Activated CD8-positive, alpha-beta T cell treated with anti-CD3 and anti-CD28 coated beads for 36 hours (primary cell): Measurements from ENCODE around the gene USP21. TPM values are rescaled to one million over a fixed set of nuclear protein-coding genes. Genes with fewer than 3 reads are reported as not detected.
A peak's percentile ranks its signal among the peaks of the same experiment; 100 is the strongest.

Experiments
- ATAC-seq: fragments of 200-7000 bp; cut with Tn5 transposase; one replicate; pipeline ENCODE4 v1.10.0; 2021; ENCODE audit warnings: mild to moderate bottlenecking, moderate library complexity
- CTCF ChIA-PET: fragments of 350-600 bp; sonication (Branson Sonifier 250); formaldehyde crosslinking; loops from one replicate; lab custom pipeline; 2021; ENCODE audit warnings: antibody characterized with exemption; lab: Charles Lee
- POLR2A ChIA-PET: fragments of 350-600 bp; sonication (Branson Sonifier 250); formaldehyde crosslinking; loops from one replicate; lab custom pipeline; 2021; ENCODE audit warnings: antibody characterized with exemption; lab: Charles Lee
- DNase-seq: peaks from one replicate; pipeline ENCODE4 v3.0.0-alpha.2; 2020
- H3K27ac Mint-ChIP-seq: one replicate; pipeline ENCODE4 v1.8.0; 2021; ENCODE audit warnings: mild to moderate bottlenecking, mixed read lengths
- H3K27me3 Mint-ChIP-seq: one replicate; pipeline ENCODE4 v1.8.0; 2021; ENCODE audit warnings: mixed read lengths
- H3K36me3 Mint-ChIP-seq: one replicate; pipeline ENCODE4 v1.8.0; 2021; ENCODE audit warnings: low read depth, mixed read lengths
- H3K4me1 Mint-ChIP-seq: one replicate; pipeline ENCODE4 v1.8.0; 2021; ENCODE audit warnings: low read depth, mixed read lengths
- H3K4me3 Mint-ChIP-seq: one replicate; pipeline ENCODE4 v1.8.0; 2021; ENCODE audit warnings: mild to moderate bottlenecking, moderate library complexity, mixed read lengths
- H3K9me3 Mint-ChIP-seq: one replicate; pipeline ENCODE4 v1.8.0; 2021; ENCODE audit warnings: mixed read lengths
- intact Hi-C: fragments of 100-400 bp; cut with micrococcal nuclease; formaldehyde crosslinking; loops from one replicate; pipeline ENCODE4 v1.10.0; 2022
- total RNA-seq, 2 experiments: library from RNA; stranded (reverse); gene quantifications; one replicate each; pipeline ENCODE4 v1.2.3, GENCODE V29; 2021
- TF ChIP-seq, protein P1 (sequence below): fragments of 200-600 bp; IDR thresholded peaks from one replicate; pipeline ENCODE4 v1.8.0; 2022; ENCODE audit warnings: antibody characterized with exemption, mild to moderate bottlenecking

Gene USP21
- total RNA-seq, 2 experiments from 2014 or later = 24.4 to 26.7 TPM

DNA sequence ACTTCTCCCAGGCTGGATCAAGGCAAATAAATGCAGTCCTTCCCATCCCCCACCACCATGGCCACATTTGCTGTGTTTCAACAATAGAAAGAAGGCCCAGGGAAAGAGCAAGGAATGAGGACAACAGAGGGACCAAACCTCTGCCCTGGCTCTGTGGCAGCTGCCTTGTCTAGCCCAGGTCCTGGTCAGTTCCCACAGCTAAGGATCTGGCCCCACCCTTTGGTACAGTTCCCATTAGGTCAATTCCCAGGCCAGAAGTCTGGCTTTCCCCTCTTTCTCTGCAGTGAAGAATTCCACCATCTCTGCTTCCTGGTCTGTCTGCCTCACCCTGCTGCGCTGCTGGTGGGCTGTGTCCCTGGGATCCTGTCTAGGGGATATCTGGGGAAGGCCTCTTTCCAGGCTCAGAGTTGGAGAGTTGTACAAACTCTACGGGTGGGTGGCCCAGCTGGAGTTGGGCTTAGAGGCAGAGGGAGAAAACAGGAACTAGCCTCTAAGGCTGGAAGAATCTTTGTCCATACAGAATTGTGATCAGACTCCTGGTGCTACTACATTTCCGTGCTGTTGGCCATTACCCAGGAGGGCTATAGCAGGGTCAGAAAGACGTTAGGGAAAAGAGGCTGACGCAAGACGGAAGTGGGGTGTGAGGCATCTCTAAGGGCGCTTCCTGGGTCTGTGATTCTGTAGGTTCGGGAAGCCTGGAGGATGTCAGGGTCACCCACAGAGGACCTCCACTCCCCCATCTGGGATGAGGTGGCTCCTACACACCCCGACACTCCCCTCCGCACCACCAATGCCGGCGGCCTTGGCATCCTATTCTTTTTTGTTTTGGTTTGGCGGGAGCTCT, 41.9 kb downstream of the USP21 start:
- Mint-ChIP-seq H3K27ac (peak overlapping the region; percentile 96), H3K36me3 (peaks cover 30% of the 10 kb centered on the region), H3K27me3 (no peaks in the 10 kb centered on the region), H3K9me3 (no peaks in the 10 kb centered on the region), H3K4me1 (peaks cover 50% of the 10 kb centered on the region), H3K4me3 (peak overlapping the region; percentile 89)
- ChIA-PET CTCF (interaction anchor here (0.6 to 18.7 kb wide), 9 partner anchors 9 to 181 kb away, joined by 3 to 306 read pairs (median 8); partner anchors contain the start of genes APOA2, PPOX and TOMM40L), POLR2A (interaction anchor here (0.8 to 6.3 kb wide), 21 partner anchors 9 to 190 kb away, joined by 3 to 82 read pairs (median 5); partner anchors contain the start of genes APOA2, B4GALT3, FCER1G and TOMM40L)
- intact Hi-C loops = no loop called here
- DNase-seq = no peak
- TF ChIP-seq, protein P1, sequence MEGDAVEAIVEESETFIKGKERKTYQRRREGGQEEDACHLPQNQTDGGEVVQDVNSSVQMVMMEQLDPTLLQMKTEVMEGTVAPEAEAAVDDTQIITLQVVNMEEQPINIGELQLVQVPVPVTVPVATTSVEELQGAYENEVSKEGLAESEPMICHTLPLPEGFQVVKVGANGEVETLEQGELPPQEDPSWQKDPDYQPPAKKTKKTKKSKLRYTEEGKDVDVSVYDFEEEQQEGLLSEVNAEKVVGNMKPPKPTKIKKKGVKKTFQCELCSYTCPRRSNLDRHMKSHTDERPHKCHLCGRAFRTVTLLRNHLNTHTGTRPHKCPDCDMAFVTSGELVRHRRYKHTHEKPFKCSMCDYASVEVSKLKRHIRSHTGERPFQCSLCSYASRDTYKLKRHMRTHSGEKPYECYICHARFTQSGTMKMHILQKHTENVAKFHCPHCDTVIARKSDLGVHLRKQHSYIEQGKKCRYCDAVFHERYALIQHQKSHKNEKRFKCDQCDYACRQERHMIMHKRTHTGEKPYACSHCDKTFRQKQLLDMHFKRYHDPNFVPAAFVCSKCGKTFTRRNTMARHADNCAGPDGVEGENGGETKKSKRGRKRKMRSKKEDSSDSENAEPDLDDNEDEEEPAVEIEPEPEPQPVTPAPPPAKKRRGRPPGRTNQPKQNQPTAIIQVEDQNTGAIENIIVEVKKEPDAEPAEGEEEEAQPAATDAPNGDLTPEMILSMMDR = no peak
- no peak for ATAC-seq

DNA sequence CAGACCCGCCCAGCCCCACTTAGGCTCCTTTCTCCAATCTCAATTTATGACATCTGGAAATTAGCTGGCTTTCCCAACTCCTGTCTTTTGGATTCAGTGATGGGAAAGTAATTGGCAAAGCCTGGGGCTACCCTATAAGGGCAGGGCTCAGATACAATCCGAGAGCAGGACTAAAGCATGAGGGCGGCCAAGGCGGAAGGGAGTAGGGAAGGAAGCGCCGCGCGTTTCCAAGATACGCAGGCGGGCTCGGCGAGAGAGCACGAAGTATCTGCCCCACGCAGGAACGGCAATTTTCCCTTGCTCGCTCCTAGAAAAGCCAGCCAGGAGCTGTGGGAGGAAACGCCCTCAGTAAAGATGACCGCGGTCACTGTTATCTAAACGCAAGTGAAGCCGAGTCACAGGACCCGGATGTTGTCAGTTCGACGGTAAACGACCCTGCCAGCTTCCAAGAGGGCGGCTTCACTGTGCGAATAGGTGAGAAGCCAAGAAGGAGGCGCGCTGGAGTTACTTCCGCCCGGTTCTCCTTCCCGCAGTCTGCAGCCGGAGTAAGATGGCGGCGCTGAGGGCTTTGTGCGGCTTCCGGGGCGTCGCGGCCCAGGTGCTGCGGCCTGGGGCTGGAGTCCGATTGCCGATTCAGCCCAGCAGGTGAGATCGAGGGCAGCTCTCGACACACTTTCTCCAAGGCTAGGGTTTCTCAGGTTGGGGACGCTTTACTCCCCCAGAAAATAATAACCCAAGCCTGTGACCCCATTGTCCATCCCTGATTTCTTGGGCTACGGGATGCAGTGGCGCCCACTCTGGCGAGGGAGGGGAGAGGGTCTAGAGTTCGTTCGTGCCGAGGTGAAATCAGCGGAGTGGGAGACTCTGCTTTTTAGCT, 42.8 kb downstream of the USP21 start, which contains the start of gene NDUFS2:
Gene NDUFS2, plus strand, starts transcription at position 532 of the 877 bp plus-strand sequence. Its CDS starts 19 bp downstream, at position 551.
- ATAC-seq (peak; percentile 97), DNase-seq (peak; percentile 99)
- ChIA-PET CTCF (interaction anchor here (0.6 to 18.7 kb wide), 11 partner anchors 9 to 181 kb away, joined by 3 to 306 read pairs (median 8); partner anchors contain the start of genes APOA2, PPOX and TOMM40L), POLR2A (interaction anchor here (0.7 to 6.3 kb wide), 22 partner anchors 9 to 189 kb away, joined by 3 to 82 read pairs (median 5); partner anchors contain the start of genes APOA2, B4GALT3, FCER1G and TOMM40L)
- intact Hi-C loops = no loop called here
- Mint-ChIP-seq H3K4me1 (peaks cover 57% of the 10 kb centered on the region), H3K27ac (peak within 1 kb of the TSS; percentile 96), H3K27me3 (no peaks in the 10 kb centered on the region), H3K4me3 (peak within 1 kb of the TSS; percentile 89), H3K36me3 (peaks cover 34% of the 10 kb centered on the region), H3K9me3 (no peaks in the 10 kb centered on the region)
- TF ChIP-seq, protein P1 = no peak

DNA sequence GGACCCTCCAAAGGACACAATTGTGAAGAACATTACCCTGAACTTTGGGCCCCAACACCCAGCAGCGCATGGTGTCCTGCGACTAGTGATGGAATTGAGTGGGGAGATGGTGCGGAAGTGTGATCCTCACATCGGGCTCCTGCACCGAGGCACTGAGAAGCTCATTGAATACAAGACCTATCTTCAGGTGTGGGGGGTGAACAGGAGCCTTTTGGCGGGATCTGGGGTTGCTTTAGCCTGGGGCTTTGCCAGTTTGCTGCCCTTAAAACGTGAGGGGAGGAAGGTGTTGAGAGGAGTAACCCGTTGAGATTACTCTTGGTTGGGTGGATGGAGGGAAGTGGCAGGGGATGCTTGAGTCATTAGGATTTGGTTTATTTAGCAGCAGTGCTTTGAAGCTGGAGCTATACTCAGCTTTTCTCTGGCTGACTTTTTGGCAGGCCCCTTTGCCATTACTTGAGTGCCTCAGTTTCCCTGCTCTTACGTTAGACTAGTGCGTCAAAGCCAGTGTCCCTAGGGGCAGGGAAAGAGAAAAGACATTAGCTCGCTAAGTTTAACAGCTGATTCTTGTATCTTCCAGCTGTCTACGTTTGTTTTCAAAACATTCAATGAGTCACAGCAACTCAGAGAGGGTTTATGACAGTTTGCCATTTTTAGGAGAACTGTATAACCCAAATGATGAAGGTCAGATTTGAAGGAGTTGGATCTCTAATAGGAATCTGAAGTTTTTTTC, 47.3 kb downstream of the USP21 start:
- POLR2A ChIA-PET = interaction anchor here (0.9 to 1.5 kb wide), 3 partner anchors 11 to 15 kb away, joined by 3 to 4 read pairs (median 4); no protein-coding TSS in a partner anchor
- intact Hi-C loops = no loop called here
- Mint-ChIP-seq H3K27me3 (no peaks in the 10 kb centered on the region), H3K36me3 (peaks cover 57% of the 10 kb centered on the region), H3K4me3 (no peak overlapping the region), H3K9me3 (no peaks in the 10 kb centered on the region), H3K27ac (no peak overlapping the region), H3K4me1 (peaks cover 45% of the 10 kb centered on the region)
- DNase-seq (no peak), ATAC-seq (no peak)
- CTCF ChIA-PET = interaction anchor here (1.5 to 18.7 kb wide), 5 partner anchors 14 to 176 kb away, joined by 4 to 306 read pairs (median 12); partner anchors contain the start of genes APOA2, PPOX and TOMM40L
- TF ChIP-seq, protein P1 = no peak

DNA sequence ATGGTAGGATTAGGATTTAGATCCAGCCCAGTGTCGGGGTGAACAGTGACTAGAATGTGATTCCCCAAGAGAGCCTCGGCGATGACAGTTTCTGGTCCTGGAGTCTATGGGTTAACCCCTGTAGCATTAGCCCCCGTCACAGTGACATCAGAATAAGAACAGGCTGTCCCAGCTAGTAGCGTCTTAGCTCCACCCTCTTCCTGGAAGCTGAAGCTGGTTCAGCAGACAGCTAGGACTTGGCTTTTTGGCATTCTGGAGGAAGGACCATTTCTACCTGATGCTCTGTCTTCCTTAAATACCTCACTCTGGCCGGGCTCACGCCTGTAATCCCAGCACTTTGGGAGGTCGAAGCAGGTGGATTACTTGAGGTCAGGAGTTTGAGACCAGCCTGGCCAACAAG, 47.9 kb downstream of the USP21 start:
- ChIA-PET POLR2A (interaction anchor here (0.9 to 1.5 kb wide), 3 partner anchors 10 to 15 kb away, joined by 3 to 4 read pairs (median 4); no protein-coding TSS in a partner anchor), CTCF (interaction anchor here (2.9 to 18.7 kb wide), 3 partner anchors 15 to 176 kb away, joined by 12 to 306 read pairs (median 49); partner anchors contain the start of genes APOA2 and TOMM40L)
- no peaks in the 10 kb centered on the region for H3K27me3 Mint-ChIP-seq
- H3K4me1 Mint-ChIP-seq = peaks cover 43% of the 10 kb centered on the region
- H3K27ac Mint-ChIP-seq = no peak overlapping the region
- TF ChIP-seq, protein P1 = no peak
- DNase-seq = no peak
- H3K9me3 Mint-ChIP-seq = no peaks in the 10 kb centered on the region
- no peak for ATAC-seq
- intact Hi-C loops = no loop called here
- no peak overlapping the region for H3K4me3 Mint-ChIP-seq
- H3K36me3 Mint-ChIP-seq = peaks cover 63% of the 10 kb centered on the region
